ENCODE measurements around the gene NRXN3. TPM values are rescaled to one million over a fixed set of nuclear protein-coding genes. Genes with fewer than 3 reads are reported as not detected.

NRXN3 gene
- total RNA-seq, 1 experiment from 2014 or later = not detected

- H3K27ac ChIP-seq (ENCODE audit: low read length) = no peak overlapping the region
- CTCF ChIA-PET = no interaction called here
- no peak overlapping the region for H3K4me3 ChIP-seq (ENCODE audit: low read depth in 2 of 2, low read length in 2 of 2)
- no peaks in the 10 kb centered on the region for H3K4me1 ChIP-seq (ENCODE audit: control insufficient read depth, insufficient read depth, low read length)
- TF ChIP-seq REST (IDR thresholded peaks at IDR 0.05; ENCODE audit: insufficient read depth in 1 of 2, low read depth in 2 of 2, low read length in 1 of 2) = no peak
- TF ChIP-seq SIN3A (IDR thresholded peaks at IDR 0.05; ENCODE audit: borderline replicate concordance, insufficient read depth, low read depth, low read length) = no peak
- TF ChIP-seq POLR2AphosphoS5 (IDR thresholded peaks at IDR 0.05; ENCODE audit: low read depth, low read length) = no peak
- TF ChIP-seq, protein P1, sequence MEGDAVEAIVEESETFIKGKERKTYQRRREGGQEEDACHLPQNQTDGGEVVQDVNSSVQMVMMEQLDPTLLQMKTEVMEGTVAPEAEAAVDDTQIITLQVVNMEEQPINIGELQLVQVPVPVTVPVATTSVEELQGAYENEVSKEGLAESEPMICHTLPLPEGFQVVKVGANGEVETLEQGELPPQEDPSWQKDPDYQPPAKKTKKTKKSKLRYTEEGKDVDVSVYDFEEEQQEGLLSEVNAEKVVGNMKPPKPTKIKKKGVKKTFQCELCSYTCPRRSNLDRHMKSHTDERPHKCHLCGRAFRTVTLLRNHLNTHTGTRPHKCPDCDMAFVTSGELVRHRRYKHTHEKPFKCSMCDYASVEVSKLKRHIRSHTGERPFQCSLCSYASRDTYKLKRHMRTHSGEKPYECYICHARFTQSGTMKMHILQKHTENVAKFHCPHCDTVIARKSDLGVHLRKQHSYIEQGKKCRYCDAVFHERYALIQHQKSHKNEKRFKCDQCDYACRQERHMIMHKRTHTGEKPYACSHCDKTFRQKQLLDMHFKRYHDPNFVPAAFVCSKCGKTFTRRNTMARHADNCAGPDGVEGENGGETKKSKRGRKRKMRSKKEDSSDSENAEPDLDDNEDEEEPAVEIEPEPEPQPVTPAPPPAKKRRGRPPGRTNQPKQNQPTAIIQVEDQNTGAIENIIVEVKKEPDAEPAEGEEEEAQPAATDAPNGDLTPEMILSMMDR (IDR thresholded peaks at IDR 0.05) = no peak
- TF ChIP-seq TCF7L2 (IDR thresholded peaks at IDR 0.05; ENCODE audit: low read depth, low read length) = no peak
- no peaks in the 10 kb centered on the region for H3K36me3 ChIP-seq (ENCODE audit: control insufficient read depth, insufficient read depth, low read length)
- no TSS peak for BruUV-seq (replicated peaks)
- in situ Hi-C loops (cut with HindIII; ENCODE audit: low pct_unique_long_range_greater_than_20kb, low sequenced_read_pairs) (no loop called here), intact Hi-C loops (cut with micrococcal nuclease; ENCODE audit: unreplicated experiment) (no loop called here)
- H3K27me3 ChIP-seq (ENCODE audit: control insufficient read depth, insufficient read depth, low read length) = no peaks in the 10 kb centered on the region
- POLR2A ChIA-PET = no interaction called here
- H3K9me3 ChIP-seq (ENCODE audit: control insufficient read depth, insufficient read depth, low read depth, low read length) = no peaks in the 10 kb centered on the region
- ATAC-seq (no peak), DNase-seq (ENCODE audit: low read depth, low spot score) (no peak)
Observed at GRCh38 chr14:78700236-78700635, 530.1 kb downstream of the NRXN3 start.

- ChIA-PET CTCF (no interaction called here), POLR2A (no interaction called here)
- Histone ChIP-seq H3K27me3 (ENCODE audit: control insufficient read depth, insufficient read depth, low read length) (no peaks in the 10 kb centered on the region), H3K4me3 (ENCODE audit: low read depth in 2 of 2, low read length in 2 of 2) (no peak overlapping the region), H3K36me3 (ENCODE audit: control insufficient read depth, insufficient read depth, low read length) (no peaks in the 10 kb centered on the region), H3K27ac (ENCODE audit: low read length) (no peak overlapping the region), H3K9me3 (ENCODE audit: control insufficient read depth, insufficient read depth, low read depth, low read length) (no peaks in the 10 kb centered on the region), H3K4me1 (ENCODE audit: control insufficient read depth, insufficient read depth, low read length) (no peaks in the 10 kb centered on the region)
- TF ChIP-seq REST (IDR thresholded peaks at IDR 0.05; ENCODE audit: insufficient read depth in 1 of 2, low read depth in 2 of 2, low read length in 1 of 2) = no peak
- no peak for TF ChIP-seq SIN3A (IDR thresholded peaks at IDR 0.05; ENCODE audit: borderline replicate concordance, insufficient read depth, low read depth, low read length)
- TF ChIP-seq, protein P1 (IDR thresholded peaks at IDR 0.05) = no peak
- no peak for TF ChIP-seq POLR2AphosphoS5 (IDR thresholded peaks at IDR 0.05; ENCODE audit: low read depth, low read length)
- no peak for TF ChIP-seq TCF7L2 (IDR thresholded peaks at IDR 0.05; ENCODE audit: low read depth, low read length)
- BruUV-seq (replicated peaks) = no TSS peak
- intact Hi-C loops (cut with micrococcal nuclease; ENCODE audit: unreplicated experiment) (no loop called here), in situ Hi-C loops (cut with HindIII; ENCODE audit: low pct_unique_long_range_greater_than_20kb, low sequenced_read_pairs) (no loop called here)
- DNase-seq (ENCODE audit: low read depth, low spot score) (no peak), ATAC-seq (no peak)
Observed at GRCh38 chr14:78701246-78701645, 531.1 kb downstream of the NRXN3 start.

Measured in Panc1 (cell line).